Activated T-helper 2 cell treated with anti-CD3 and anti-CD28 coated beads, Interferon-gamma antibody, Interleukin-2, Interleukin-4, amounts not matched to agents 10 μg/mL and 5 μg/mL and 100 μg/mL, durations not matched to agents 14 hours and 24 hours and 36 hours (primary cell): ENCODE measurements around the gene SLC27A1. TPM values are rescaled to one million over a fixed set of nuclear protein-coding genes. Genes with fewer than 3 reads are reported as not detected.
A peak's percentile ranks its signal among the peaks of the same experiment; 100 is the strongest.
"Not testable (repeated sequence)": the region's sequence is repeated elsewhere in the genome, so short reads cannot be mapped to it uniquely, and the experiment has no call there.

Source experiments
- DNase-seq: peaks from one replicate; pipeline ENCODE4 v3.0.0; 2021; ENCODE audit warnings: low spot score
- H3K27ac Mint-ChIP-seq: one replicate; pipeline ENCODE4 v1.8.0; 2021; ENCODE audit warnings: mixed read lengths
- H3K27me3 Mint-ChIP-seq: one replicate; pipeline ENCODE4 v1.8.0; 2021; ENCODE audit warnings: low read depth, mixed read lengths
- H3K36me3 Mint-ChIP-seq: one replicate; pipeline ENCODE4 v1.8.0; 2021; ENCODE audit warnings: low read depth, mixed read lengths
- H3K4me1 Mint-ChIP-seq: one replicate; pipeline ENCODE4 v1.8.0; 2021; ENCODE audit warnings: low read depth, mixed read lengths
- H3K4me3 Mint-ChIP-seq: one replicate; pipeline ENCODE4 v1.8.0; 2021; ENCODE audit warnings: low read depth, mild to moderate bottlenecking, moderate library complexity, mixed read lengths
- H3K9me3 Mint-ChIP-seq: one replicate; pipeline ENCODE4 v1.8.0; 2021; ENCODE audit warnings: mixed read lengths
- intact Hi-C: fragments of 100-400 bp; cut with micrococcal nuclease; formaldehyde crosslinking; loops from one replicate; pipeline ENCODE4 v1.15.1; 2023
- total RNA-seq: library from RNA; stranded (reverse); gene quantifications from 2 replicates; pipeline ENCODE4 v1.2.3, GENCODE V29; 2022

SLC27A1 gene
- total RNA-seq, 1 donor from 2014 or later, result 3.1 TPM

DNA sequence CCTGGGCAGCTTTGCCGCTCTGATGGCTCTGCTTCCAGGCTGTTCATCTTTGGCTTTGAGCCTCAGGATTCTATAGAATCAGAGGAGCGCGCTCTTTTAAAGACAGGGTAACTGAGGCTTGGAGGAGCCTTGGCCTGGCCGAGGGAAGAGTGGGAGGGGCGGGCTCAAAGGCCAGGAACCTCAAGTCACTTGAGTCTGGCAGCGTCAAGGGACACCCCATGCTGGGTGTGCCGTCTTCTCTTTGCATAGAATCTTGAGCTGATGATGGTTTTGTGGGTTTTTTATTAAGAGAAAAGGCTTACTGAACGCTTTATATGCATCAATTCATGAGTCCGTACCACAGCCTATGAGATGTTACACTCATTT, 42.2 kb downstream of the SLC27A1 start:
- intact Hi-C loops, result loop anchor here (1.0 kb wide), 1 partner anchor 43 kb away; the partner anchor contains the start of gene COLGALT1
- Mint-ChIP-seq H3K36me3 (peaks cover 61% of the 10 kb centered on the region), H3K4me1 (peaks cover 23% of the 10 kb centered on the region), H3K9me3 (peaks cover 6% of the 10 kb centered on the region), H3K27ac (peak overlapping the region; percentile 74), H3K27me3 (no peaks in the 10 kb centered on the region), H3K4me3 (peak overlapping the region; percentile 100)
- no peak for DNase-seq

DNA sequence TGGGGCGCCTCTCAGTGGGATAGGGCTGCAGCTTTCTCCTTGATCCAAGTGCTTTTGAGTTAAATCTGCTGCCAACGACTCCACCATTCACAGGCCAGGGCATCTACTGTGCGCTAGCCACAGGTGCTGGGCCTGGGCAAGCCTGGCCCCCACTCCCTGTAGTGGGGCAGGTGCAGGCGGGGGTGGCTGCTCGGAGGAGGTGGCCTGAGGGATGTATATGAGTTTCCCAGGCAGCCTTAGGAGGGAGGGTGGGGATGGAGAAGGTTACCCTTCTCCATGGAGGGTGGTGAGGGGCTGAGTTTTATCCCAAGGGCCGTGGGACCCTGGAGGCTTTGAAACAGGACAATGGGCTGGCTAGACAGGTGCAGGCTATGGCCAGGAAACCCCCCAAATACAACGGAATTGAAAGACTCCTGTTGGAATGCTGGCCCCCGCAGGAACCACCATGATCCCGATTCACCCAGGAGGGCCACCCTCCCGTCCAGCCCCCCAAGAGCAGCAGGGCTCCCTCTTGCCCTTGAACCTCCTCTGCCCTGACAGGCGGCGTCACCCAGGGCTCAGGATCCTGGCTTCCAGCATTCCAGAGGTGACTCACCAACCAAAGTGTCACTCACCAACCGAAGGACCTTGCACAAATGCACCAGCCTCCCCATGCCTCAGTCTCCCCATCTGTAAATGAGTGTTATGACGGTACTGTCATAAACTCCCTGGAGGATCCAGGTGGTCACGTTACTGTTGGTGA, 45.3 kb downstream of the SLC27A1 start:
- H3K4me1 Mint-ChIP-seq, result peaks cover 10% of the 10 kb centered on the region
- no peak for DNase-seq
- no peak overlapping the region for H3K27ac Mint-ChIP-seq
- peaks cover 12% of the 10 kb centered on the region for H3K9me3 Mint-ChIP-seq
- intact Hi-C loops, result no loop called here
- no peak overlapping the region for H3K4me3 Mint-ChIP-seq
- H3K27me3 Mint-ChIP-seq, result no peaks in the 10 kb centered on the region
- H3K36me3 Mint-ChIP-seq, result peaks cover 51% of the 10 kb centered on the region

DNA sequence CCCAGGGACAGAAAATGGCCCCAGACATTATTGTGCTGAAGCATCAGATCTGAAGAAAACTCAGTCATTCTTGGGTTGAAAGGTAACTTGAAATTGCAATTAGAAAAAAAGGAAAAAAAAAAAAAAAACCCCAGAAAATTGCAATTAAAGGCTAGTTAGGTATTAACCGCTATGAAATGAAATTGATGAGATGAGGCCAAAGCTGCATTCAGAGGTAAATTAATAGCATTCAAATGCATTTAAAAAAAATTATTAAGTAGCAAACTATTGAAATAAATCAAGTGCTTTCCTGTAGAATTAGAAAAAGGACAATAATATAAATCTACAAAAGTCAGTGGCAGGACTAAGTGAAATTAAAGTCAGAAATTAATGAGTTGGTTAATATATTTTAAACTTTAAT, 47.6 kb downstream of the SLC27A1 start:
- intact Hi-C loops, result no loop called here
- H3K4me1 Mint-ChIP-seq, result peaks cover 6% of the 10 kb centered on the region
- H3K9me3 Mint-ChIP-seq, result peaks cover 12% of the 10 kb centered on the region
- H3K4me3 Mint-ChIP-seq, result no peak overlapping the region
- no peak overlapping the region for H3K27ac Mint-ChIP-seq
- H3K27me3 Mint-ChIP-seq, result no peaks in the 10 kb centered on the region
- peaks cover 48% of the 10 kb centered on the region for H3K36me3 Mint-ChIP-seq
- DNase-seq, result no peak

DNA sequence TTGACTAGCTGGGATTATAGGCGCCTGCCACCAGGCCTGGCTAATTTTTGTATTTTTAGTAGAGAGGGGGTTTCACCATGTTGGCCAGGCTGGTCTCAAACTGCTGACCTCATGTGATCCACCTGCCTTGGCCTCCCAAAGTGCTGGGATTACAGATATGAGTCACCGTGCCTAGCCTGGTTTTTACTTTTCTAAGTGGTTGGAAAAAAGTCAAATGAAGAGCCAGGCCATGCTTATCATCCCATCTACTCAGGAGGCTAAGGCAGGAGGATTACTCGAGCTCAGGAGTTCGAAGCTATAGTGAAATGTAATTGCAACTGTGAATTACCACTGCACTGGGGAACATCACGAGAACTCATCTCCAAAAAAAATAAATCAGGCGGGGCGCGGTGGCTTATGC, 48.3 kb downstream of the SLC27A1 start:
- H3K27me3 Mint-ChIP-seq, H3K27ac Mint-ChIP-seq, H3K4me3 Mint-ChIP-seq, intact Hi-C loops, DNase-seq: not testable (repeated sequence)
- Mint-ChIP-seq H3K9me3 (peaks cover 12% of the 10 kb centered on the region), H3K36me3 (peaks cover 53% of the 10 kb centered on the region), H3K4me1 (peaks cover 12% of the 10 kb centered on the region)

DNA sequence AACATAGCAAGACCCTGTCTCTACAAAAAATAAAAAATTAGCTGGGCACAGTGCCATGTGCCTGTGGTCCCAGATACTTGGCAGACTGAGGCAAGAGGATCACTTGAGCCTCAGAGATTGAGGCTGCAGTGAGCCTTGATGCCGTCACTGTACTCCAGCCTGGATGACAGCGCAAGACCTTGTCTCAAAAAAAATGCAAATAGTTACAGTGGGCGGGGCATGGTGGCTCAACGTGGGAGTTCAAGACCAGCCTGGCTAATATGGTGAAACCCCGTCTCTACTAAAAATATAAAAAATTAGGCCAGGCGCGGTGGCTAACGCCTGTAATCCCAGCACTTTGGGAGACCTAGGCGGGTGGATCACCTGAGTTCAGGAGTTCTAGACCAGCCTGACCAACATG, 49.6 kb downstream of the SLC27A1 start:
- intact Hi-C loops, result no loop called here
- Mint-ChIP-seq H3K9me3 (peaks cover 12% of the 10 kb centered on the region), H3K27ac (no peak overlapping the region)

DNA sequence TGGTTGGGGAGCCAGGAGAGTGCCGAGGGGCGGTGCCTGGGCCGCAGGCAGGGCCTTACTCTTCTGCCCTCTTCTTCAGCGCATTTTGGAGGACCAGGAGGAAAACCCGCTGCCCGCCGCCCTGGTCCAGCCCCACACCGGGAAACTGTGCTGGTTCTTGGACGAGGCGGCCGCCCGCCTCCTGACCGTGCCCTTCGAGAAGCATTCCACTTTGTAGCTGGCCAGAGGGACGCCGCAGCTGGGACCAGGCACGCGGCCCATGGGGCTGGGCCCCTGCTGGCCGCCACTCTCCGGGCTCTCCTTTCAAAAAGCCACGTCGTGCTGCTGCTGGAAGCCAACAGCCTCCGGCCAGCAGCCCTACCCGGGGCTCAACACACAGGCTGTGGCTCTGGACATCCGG, 50.5 kb downstream of the SLC27A1 start:
- H3K27me3 Mint-ChIP-seq, result no peaks in the 10 kb centered on the region
- intact Hi-C loops, result no loop called here
- H3K9me3 Mint-ChIP-seq, result peaks cover 12% of the 10 kb centered on the region
- no peak for DNase-seq
- H3K4me1 Mint-ChIP-seq, result peaks cover 17% of the 10 kb centered on the region
- no peak overlapping the region for H3K4me3 Mint-ChIP-seq
- H3K27ac Mint-ChIP-seq, result no peak overlapping the region
- peaks cover 45% of the 10 kb centered on the region for H3K36me3 Mint-ChIP-seq

More for the DNA sequence above, 49.6 kb downstream of the SLC27A1 start:
- Mint-ChIP-seq H3K27me3 (no peaks in the 10 kb centered on the region), H3K4me3 (no peak overlapping the region), H3K4me1 (peaks cover 17% of the 10 kb centered on the region), H3K36me3 (peaks cover 52% of the 10 kb centered on the region)
- no peak for DNase-seq

DNA sequence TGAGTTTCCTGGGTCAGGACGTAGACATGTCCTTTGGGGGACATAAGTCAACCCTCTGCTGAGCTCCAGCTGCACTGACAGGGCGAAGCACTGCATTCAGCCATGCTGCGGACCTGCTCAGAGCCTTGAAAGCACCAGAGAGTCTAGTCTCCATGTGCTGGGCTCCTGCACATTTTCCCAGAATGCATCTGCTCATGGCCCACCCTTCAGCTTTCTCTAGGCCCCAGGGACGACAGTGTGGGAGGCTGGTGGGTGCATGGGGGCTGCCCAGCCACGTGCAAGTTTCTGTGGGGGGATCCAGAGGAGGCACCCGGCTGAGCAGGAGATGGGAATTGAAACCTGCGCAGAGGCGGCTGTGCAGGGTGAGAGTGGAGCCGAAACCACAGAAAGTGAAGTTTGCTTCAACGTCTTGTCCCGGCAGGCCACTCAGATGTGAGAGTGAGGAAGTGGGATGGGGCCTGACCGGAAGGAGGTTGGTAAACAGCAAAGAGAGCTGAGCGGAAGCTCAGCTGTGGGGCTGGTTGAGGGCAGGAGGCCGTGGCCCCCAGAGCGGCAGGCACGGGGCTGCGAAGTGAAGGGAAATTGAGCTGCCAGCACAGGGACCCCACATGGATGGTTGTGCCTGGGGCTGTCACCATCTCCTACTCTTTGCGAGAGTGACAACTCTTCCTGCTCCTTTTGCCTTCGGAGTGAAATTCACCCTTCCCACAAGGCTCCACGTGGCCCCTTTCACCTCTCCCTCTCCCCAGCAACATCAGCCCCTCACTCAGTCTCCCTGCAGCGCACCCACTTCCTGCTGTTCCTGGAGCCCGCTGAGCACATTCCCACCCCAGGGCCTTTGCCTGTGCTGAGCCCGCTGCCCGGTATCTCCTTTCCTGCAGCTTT, 52.9 kb downstream of the SLC27A1 start:
- Mint-ChIP-seq H3K27ac (peak overlapping the region; percentile 90), H3K4me3 (peak overlapping the region; percentile 40), H3K36me3 (peaks cover 21% of the 10 kb centered on the region), H3K9me3 (no peaks in the 10 kb centered on the region), H3K27me3 (no peaks in the 10 kb centered on the region), H3K4me1 (peaks cover 17% of the 10 kb centered on the region)
- DNase-seq, result peak; percentile 64
- intact Hi-C loops, result no loop called here

DNA sequence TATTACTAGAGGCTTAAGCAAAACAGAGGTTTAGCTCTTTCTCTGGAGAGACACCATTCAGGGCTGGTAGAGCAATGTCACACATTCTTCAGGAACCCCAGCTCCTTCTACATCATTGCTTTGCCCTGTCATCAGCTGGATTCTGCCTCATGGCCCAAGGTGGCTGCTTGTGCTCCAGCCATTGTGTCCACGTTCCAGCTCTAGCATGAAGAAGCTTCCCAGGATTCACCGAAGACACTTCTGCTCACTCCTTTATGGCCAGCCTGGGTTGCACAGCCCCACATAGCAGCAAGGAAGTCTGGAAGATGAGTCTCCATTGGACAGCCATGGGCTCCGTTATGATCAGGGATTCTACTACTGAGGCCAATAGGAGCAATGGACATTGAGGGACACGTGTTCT, 54.3 kb downstream of the SLC27A1 start:
- intact Hi-C loops, result no loop called here
- peak overlapping the region; percentile 38 for H3K27ac Mint-ChIP-seq
- DNase-seq, result no peak
- peaks cover 16% of the 10 kb centered on the region for H3K36me3 Mint-ChIP-seq
- no peaks in the 10 kb centered on the region for H3K27me3 Mint-ChIP-seq
- H3K4me3 Mint-ChIP-seq, result no peak overlapping the region
- peaks cover 8% of the 10 kb centered on the region for H3K9me3 Mint-ChIP-seq
- peaks cover 17% of the 10 kb centered on the region for H3K4me1 Mint-ChIP-seq

DNA sequence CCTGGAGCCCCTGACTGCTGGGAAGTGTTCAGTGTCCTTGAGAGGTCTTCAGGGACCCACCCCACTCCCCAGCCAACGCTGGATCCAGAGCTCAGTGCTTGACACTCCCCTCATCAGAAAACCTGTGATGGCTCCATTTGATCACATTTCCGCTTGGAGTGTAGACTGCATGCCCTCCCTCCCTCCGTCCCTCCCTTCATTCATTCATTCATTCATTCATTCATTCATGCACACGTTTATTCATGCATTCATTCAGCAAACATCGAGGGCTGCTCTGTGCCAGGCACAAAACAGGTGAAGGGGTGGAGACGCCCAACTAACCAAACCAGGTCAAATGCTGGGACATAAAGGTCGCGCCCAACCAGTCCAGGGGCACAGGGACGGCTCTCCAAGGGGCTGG, 54.8 kb downstream of the SLC27A1 start:
- peaks cover 8% of the 10 kb centered on the region for H3K9me3 Mint-ChIP-seq
- peaks cover 17% of the 10 kb centered on the region for H3K4me1 Mint-ChIP-seq
- peaks cover 16% of the 10 kb centered on the region for H3K36me3 Mint-ChIP-seq
- DNase-seq, result no peak
- peak overlapping the region; percentile 38 for H3K27ac Mint-ChIP-seq
- no peak overlapping the region for H3K4me3 Mint-ChIP-seq
- no peaks in the 10 kb centered on the region for H3K27me3 Mint-ChIP-seq
- intact Hi-C loops, result no loop called here

DNA sequence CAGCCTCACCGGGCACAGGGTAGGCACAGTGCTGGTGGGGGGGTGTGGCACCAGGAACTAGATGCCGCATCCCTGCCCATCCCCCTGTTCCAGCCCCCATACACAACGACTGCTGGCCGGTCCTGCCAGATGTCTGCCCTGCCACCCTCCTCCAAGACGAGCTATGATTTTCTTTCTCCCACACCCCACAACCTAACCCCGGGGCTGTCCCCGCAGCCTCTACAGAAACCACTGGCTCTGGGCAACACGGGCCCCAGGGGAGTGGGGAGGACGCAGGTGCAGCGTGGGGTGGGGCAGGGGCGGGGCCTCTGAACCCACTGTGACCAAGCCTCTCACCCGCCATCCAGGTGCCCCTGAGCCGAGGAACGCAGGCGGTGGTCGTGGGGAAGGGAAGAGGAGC, 56.6 kb downstream of the SLC27A1 start:
- peaks cover 17% of the 10 kb centered on the region for H3K4me1 Mint-ChIP-seq
- H3K36me3 Mint-ChIP-seq, result peaks cover 11% of the 10 kb centered on the region
- DNase-seq, result no peak
- intact Hi-C loops, result no loop called here
- H3K4me3 Mint-ChIP-seq, result no peak overlapping the region
- no peaks in the 10 kb centered on the region for H3K27me3 Mint-ChIP-seq
- peaks cover 8% of the 10 kb centered on the region for H3K9me3 Mint-ChIP-seq
- H3K27ac Mint-ChIP-seq, result no peak overlapping the region

DNA sequence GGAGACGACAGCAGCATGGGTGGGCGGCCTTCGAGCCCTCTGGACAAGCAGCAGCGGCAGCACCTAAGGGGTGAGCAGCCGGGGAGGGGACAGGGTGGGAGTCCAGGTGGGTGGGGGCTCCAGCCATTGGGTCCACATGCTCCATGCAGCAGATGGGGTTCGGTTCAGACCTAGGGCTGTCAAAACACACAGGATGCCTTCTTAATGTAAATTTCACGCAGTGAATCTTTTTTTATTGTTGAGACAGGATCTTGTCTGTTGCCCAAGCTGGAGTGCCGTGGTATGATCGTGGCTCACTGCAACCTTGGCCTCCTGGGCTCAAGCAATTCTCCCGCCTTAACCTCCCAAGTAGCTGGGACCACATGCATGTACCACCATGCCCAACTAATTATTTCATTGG, 57.0 kb downstream of the SLC27A1 start:
- no peak overlapping the region for H3K27ac Mint-ChIP-seq
- H3K36me3 Mint-ChIP-seq, result peaks cover 10% of the 10 kb centered on the region
- intact Hi-C loops, result no loop called here
- no peak for DNase-seq
- no peaks in the 10 kb centered on the region for H3K27me3 Mint-ChIP-seq
- peaks cover 8% of the 10 kb centered on the region for H3K9me3 Mint-ChIP-seq
- peaks cover 17% of the 10 kb centered on the region for H3K4me1 Mint-ChIP-seq
- no peak overlapping the region for H3K4me3 Mint-ChIP-seq

DNA sequence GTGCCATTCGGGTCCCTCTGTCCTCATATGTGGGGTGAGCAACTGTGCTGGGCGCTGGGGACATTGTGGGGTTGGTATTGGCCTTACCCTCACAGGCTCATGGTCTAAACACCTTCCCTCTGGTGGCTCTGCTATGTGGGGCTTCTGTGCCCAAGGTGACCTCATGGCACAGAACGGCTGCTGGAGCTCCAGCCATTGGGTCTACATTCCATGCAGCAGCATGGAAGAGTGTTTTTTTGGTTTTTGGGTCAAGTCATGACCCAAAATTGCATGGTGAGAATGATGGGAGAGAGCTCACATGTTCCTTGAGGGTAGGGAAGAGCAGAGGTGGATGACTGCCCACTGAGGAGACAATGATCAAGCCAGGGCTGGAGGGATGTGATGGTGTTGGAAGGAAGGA, 58.3 kb downstream of the SLC27A1 start:
- Mint-ChIP-seq H3K27me3 (no peaks in the 10 kb centered on the region), H3K27ac (no peak overlapping the region), H3K4me3 (no peak overlapping the region), H3K4me1 (peaks cover 6% of the 10 kb centered on the region), H3K36me3 (no peaks in the 10 kb centered on the region), H3K9me3 (peaks cover 8% of the 10 kb centered on the region)
- intact Hi-C loops, result no loop called here
- DNase-seq, result no peak
